Panc1 (cell line): ENCODE results near the gene BOC. TPM values are rescaled to one million over a fixed set of nuclear protein-coding genes. Genes with fewer than 3 reads are reported as not detected.

Source experiments
- ATAC-seq: fragments of 200-7000 bp; cut with Tn5 transposase; 2 replicates; pipeline ENCODE4 v1.9.1; 2020; ENCODE audit warnings: mild to moderate bottlenecking, moderate library complexity
- BruUV-seq: library from RNA; stranded (reverse); fragments of 400-500 nt; replicated peaks from 2 replicates; lab custom pipeline; 2021; lab: Mats Ljungman, UMichigan
- CTCF ChIA-PET: fragments of 300-600 bp; sonication (Branson Sonifier 250); formaldehyde crosslinking; loops from one replicate; lab custom pipeline; 2022; ENCODE audit warnings: antibody characterized with exemption; lab: Charles Lee
- POLR2A ChIA-PET: fragments of 300-600 bp; sonication (Branson Sonifier 250); formaldehyde crosslinking; loops from one replicate; lab custom pipeline; 2022; ENCODE audit warnings: antibody characterized with exemption; lab: Charles Lee
- DNase-seq: peaks from one replicate; pipeline ENCODE4 v3.0.0-alpha.2; 2010; ENCODE audit warnings: low read depth, low spot score
- H3K27ac ChIP-seq: 2 replicates; pipeline ENCODE4 v1.5.1; 2011; ENCODE audit warnings: mild to moderate bottlenecking, low read length, inconsistent platforms
- H3K27me3 ChIP-seq: fragments of 200-500 bp; sonication (Bioruptor generic); 2 replicates; pipeline ENCODE4 v1.6.0; 2014; ENCODE audit warnings: low read length, inconsistent platforms; ENCODE audit not compliant: control insufficient read depth, insufficient read depth
- H3K36me3 ChIP-seq: fragments of 200-500 bp; sonication (Bioruptor generic); 2 replicates; pipeline ENCODE4 v1.5.1; 2014; ENCODE audit warnings: inconsistent platforms, mild to moderate bottlenecking, low read length, moderate library complexity; ENCODE audit not compliant: control insufficient read depth, insufficient read depth
- H3K4me1 ChIP-seq: 2 replicates; pipeline ENCODE4 v1.5.1; 2011; ENCODE audit warnings: inconsistent platforms, mild to moderate bottlenecking, low read length, moderate library complexity; ENCODE audit not compliant: control insufficient read depth, insufficient read depth
- H3K4me3 ChIP-seq, 2 experiments: 2 replicates each; pipeline ENCODE4 v1.5.1; 2011 to 2012; ENCODE audit warnings: low read depth in 2 of 2, low read length in 2 of 2, mild to moderate bottlenecking in 2 of 2, inconsistent platforms in 1 of 2, moderate library complexity in 1 of 2
- H3K9me3 ChIP-seq: fragments of 200-500 bp; sonication (Bioruptor generic); 2 replicates; pipeline ENCODE4 v1.5.1; 2014; ENCODE audit warnings: low read depth, mild to moderate bottlenecking, inconsistent platforms, low read length, moderate library complexity; ENCODE audit not compliant: control insufficient read depth, insufficient read depth
- POLR2AphosphoS5 ChIP-seq: IDR thresholded peaks from 2 replicates; pipeline ENCODE4 v1.6.1; 2012; ENCODE audit warnings: mild to moderate bottlenecking, low read depth, low read length, moderate library complexity
- SIN3A ChIP-seq: IDR thresholded peaks from 2 replicates; pipeline ENCODE4 v1.6.1; 2012; ENCODE audit warnings: low read depth, mild to moderate bottlenecking, low read length, moderate library complexity, borderline replicate concordance; ENCODE audit not compliant: insufficient read depth
- TCF7L2 ChIP-seq: IDR thresholded peaks from 2 replicates; pipeline ENCODE4 v1.6.1; 2011; ENCODE audit warnings: mild to moderate bottlenecking, low read depth, low read length, inconsistent platforms
- in situ Hi-C: cut with HindIII; loops from 2 replicates; pipeline ENCODE4 v1.10.0; 2016; ENCODE audit warnings: low sequenced_read_pairs, low pct_unique_long_range_greater_than_20kb
- intact Hi-C: fragments of 100-400 bp; cut with micrococcal nuclease; formaldehyde crosslinking; loops from one replicate; pipeline ENCODE4 v1.10.0; 2022; ENCODE audit not compliant: unreplicated experiment
- total RNA-seq: library from RNA; stranded (reverse); gene quantifications from one replicate; pipeline ENCODE4 v1.2.1, GENCODE V29; 2021; ENCODE audit not compliant: unreplicated experiment
- TF ChIP-seq, protein P1 (sequence below): fragments of 450-650 bp; IDR thresholded peaks from 2 replicates; pipeline ENCODE4 v1.5.1; 2017; ENCODE audit warnings: mild to moderate bottlenecking
- TF ChIP-seq, protein P2 (sequence below), 2 experiments: IDR thresholded peaks; 2 replicates each; pipeline ENCODE4 v1.6.1; 2011 to 2012; ENCODE audit warnings: low read depth in 2 of 2, control low read depth in 1 of 2, low read length in 1 of 2, mild to moderate bottlenecking in 1 of 2, moderate library complexity in 1 of 2; ENCODE audit not compliant: insufficient read depth in 1 of 2

BOC gene
- total RNA-seq, 1 experiment from 2014 or later: 0.33 TPM

DNA sequence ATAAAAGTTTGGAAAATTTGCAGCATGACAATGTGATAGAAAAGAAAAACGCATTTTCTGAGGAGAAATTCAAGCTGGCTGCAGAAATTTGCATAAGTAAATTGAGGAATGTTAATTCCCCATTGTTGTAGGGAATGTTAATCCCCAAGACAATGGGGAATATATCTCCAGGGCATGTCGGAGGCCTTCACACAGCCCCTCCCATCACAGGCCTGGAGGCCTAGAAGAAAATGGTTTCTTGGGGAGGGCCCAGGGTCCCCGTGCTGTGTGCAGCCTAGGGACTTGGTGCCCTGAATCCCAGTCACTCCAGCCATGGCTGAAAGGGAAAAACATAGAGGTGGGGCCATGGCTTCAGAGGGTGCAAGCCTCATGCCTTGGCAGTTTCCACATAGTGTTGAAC is 101.1 kb downstream of the BOC start:
- ATAC-seq: no peak
- ChIA-PET CTCF (no interaction called here), POLR2A (no interaction called here)
- Histone ChIP-seq H3K27me3 (no peaks in the 10 kb centered on the region), H3K9me3 (peaks cover 19% of the 10 kb centered on the region; the same call in 1 of the 2 replicates), H3K4me1 (no peaks in the 10 kb centered on the region), H3K36me3 (no peaks in the 10 kb centered on the region), H3K27ac (no peak overlapping the region), H3K4me3 (no peak overlapping the region)
- DNase-seq: no peak
- in situ Hi-C loops: no loop called here
- no peak for TF ChIP-seq POLR2AphosphoS5
- TF ChIP-seq TCF7L2: no peak
- TF ChIP-seq, protein P1, sequence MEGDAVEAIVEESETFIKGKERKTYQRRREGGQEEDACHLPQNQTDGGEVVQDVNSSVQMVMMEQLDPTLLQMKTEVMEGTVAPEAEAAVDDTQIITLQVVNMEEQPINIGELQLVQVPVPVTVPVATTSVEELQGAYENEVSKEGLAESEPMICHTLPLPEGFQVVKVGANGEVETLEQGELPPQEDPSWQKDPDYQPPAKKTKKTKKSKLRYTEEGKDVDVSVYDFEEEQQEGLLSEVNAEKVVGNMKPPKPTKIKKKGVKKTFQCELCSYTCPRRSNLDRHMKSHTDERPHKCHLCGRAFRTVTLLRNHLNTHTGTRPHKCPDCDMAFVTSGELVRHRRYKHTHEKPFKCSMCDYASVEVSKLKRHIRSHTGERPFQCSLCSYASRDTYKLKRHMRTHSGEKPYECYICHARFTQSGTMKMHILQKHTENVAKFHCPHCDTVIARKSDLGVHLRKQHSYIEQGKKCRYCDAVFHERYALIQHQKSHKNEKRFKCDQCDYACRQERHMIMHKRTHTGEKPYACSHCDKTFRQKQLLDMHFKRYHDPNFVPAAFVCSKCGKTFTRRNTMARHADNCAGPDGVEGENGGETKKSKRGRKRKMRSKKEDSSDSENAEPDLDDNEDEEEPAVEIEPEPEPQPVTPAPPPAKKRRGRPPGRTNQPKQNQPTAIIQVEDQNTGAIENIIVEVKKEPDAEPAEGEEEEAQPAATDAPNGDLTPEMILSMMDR: no peak
- TF ChIP-seq, protein P2, sequence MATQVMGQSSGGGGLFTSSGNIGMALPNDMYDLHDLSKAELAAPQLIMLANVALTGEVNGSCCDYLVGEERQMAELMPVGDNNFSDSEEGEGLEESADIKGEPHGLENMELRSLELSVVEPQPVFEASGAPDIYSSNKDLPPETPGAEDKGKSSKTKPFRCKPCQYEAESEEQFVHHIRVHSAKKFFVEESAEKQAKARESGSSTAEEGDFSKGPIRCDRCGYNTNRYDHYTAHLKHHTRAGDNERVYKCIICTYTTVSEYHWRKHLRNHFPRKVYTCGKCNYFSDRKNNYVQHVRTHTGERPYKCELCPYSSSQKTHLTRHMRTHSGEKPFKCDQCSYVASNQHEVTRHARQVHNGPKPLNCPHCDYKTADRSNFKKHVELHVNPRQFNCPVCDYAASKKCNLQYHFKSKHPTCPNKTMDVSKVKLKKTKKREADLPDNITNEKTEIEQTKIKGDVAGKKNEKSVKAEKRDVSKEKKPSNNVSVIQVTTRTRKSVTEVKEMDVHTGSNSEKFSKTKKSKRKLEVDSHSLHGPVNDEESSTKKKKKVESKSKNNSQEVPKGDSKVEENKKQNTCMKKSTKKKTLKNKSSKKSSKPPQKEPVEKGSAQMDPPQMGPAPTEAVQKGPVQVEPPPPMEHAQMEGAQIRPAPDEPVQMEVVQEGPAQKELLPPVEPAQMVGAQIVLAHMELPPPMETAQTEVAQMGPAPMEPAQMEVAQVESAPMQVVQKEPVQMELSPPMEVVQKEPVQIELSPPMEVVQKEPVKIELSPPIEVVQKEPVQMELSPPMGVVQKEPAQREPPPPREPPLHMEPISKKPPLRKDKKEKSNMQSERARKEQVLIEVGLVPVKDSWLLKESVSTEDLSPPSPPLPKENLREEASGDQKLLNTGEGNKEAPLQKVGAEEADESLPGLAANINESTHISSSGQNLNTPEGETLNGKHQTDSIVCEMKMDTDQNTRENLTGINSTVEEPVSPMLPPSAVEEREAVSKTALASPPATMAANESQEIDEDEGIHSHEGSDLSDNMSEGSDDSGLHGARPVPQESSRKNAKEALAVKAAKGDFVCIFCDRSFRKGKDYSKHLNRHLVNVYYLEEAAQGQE (IDR thresholded peaks at IDR 0.05; ENCODE audit: insufficient read depth in 1 of 2, low read depth in 2 of 2, low read length in 1 of 2): no peak
- TF ChIP-seq SIN3A: no peak
- no TSS peak for BruUV-seq
- intact Hi-C loops: no loop called here

DNA sequence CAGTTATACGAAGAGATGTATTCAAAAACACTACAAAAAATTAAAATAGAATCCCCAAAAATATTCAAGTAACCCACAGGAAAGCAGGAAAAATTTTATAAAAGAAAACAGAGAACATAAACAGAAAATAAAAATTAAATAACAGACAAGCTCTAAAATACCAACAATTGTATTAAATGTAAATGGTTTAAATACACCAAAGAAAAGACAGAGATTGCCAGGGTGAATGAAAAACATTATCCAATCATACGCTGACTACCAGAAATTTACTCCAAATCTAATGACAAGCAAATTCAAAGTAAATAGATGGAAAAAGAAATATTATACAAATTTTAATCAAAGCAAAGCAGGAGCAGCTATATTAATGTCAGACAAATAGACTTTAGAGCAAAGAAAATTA is 103.6 kb downstream of the BOC start:
- ChIA-PET POLR2A (no interaction called here), CTCF (no interaction called here)
- Histone ChIP-seq H3K4me3 (no peak overlapping the region), H3K9me3 (peaks cover 19% of the 10 kb centered on the region; the same call in 1 of the 2 replicates), H3K27me3 (no peaks in the 10 kb centered on the region), H3K4me1 (no peaks in the 10 kb centered on the region), H3K36me3 (no peaks in the 10 kb centered on the region), H3K27ac (no peak overlapping the region)
- TF ChIP-seq SIN3A: no peak
- TF ChIP-seq, protein P1: no peak
- TF ChIP-seq, protein P2 (IDR thresholded peaks at IDR 0.05; ENCODE audit: insufficient read depth in 1 of 2, low read depth in 2 of 2, low read length in 1 of 2): no peak
- no peak for TF ChIP-seq POLR2AphosphoS5
- TF ChIP-seq TCF7L2: no peak
- DNase-seq (no peak), ATAC-seq (no peak)
- in situ Hi-C loops: no loop called here
- intact Hi-C loops: no loop called here
- no TSS peak for BruUV-seq
